DND-41 (cell line): Measurements from ENCODE around the gene KRTAP10-3.
"Not testable (repeated sequence)": the region's sequence is repeated elsewhere in the genome, so short reads cannot be mapped to it uniquely, and the experiment has no call there.

ENCODE experiments used
- ATAC-seq: fragments of 200-7000 bp; cut with Tn5 transposase; 3 replicates; pipeline ENCODE4 v1.9.1; 2021; ENCODE audit warnings: low read depth; ENCODE audit not compliant: insufficient read depth
- DNase-seq: peaks from one replicate; pipeline ENCODE4 v3.0.0-alpha.2; 2020
- H2AFZ ChIP-seq: 2 replicates; pipeline ENCODE4 v1.6.0; 2012; ENCODE audit warnings: low read depth, low read length
- H3K27ac ChIP-seq: 2 replicates; pipeline ENCODE4 v1.5.1; 2012; ENCODE audit warnings: low read length, inconsistent platforms
- H3K27me3 ChIP-seq: fragments of 200-600 bp; sonication (generic); 2 replicates; pipeline ENCODE4 v1.6.0; 2012; ENCODE audit warnings: low read length, mild to moderate bottlenecking, inconsistent platforms; ENCODE audit not compliant: insufficient read depth, poor library complexity
- H3K36me3 ChIP-seq: 2 replicates; pipeline ENCODE4 v1.5.1; 2012; ENCODE audit warnings: low read length, inconsistent platforms; ENCODE audit not compliant: insufficient read depth
- H3K4me1 ChIP-seq: 2 replicates; pipeline ENCODE4 v1.5.1; 2012; ENCODE audit warnings: mild to moderate bottlenecking, low read length; ENCODE audit not compliant: insufficient read depth
- H3K4me2 ChIP-seq: 2 replicates; pipeline ENCODE4 v1.6.0; 2012; ENCODE audit warnings: mild to moderate bottlenecking, moderate library complexity, low read length, inconsistent platforms; ENCODE audit not compliant: insufficient read depth
- H3K4me3 ChIP-seq, 2 experiments: fragments of 200-600 bp in 1 of 2; shearing (Covaris generic) in 1 of 2; 2 replicates each; pipeline ENCODE4 v1.5.1; 2012 to 2016; ENCODE audit warnings: inconsistent platforms in 2 of 2, low read length in 2 of 2, mild to moderate bottlenecking in 2 of 2, low read depth in 1 of 2, moderate library complexity in 1 of 2
- H3K79me2 ChIP-seq: 2 replicates; pipeline ENCODE4 v1.6.0; 2012; ENCODE audit warnings: low read length, inconsistent platforms; ENCODE audit not compliant: insufficient read depth
- H3K9ac ChIP-seq: 2 replicates; pipeline ENCODE4 v1.6.0; 2012; ENCODE audit warnings: low read depth, mild to moderate bottlenecking, inconsistent platforms, low read length, moderate library complexity
- H3K9me3 ChIP-seq: 2 replicates; pipeline ENCODE4 v1.5.1; 2012; ENCODE audit warnings: low read length, moderate library complexity, mild to moderate bottlenecking, inconsistent platforms; ENCODE audit not compliant: insufficient read depth, severe bottlenecking
- H4K20me1 ChIP-seq: 2 replicates; pipeline ENCODE4 v1.6.0; 2012; ENCODE audit warnings: low read length; ENCODE audit not compliant: insufficient read depth
- EZH2 ChIP-seq: IDR thresholded peaks from 3 replicates; pipeline ENCODE4 v1.6.1; 2012; ENCODE audit warnings: borderline replicate concordance, low read depth, mild to moderate bottlenecking, moderate library complexity, low read length, inconsistent platforms; ENCODE audit not compliant: severe bottlenecking
- TF ChIP-seq, protein P1 (sequence below): IDR thresholded peaks from 2 replicates; pipeline ENCODE4 v1.5.1; 2012; ENCODE audit warnings: borderline replicate concordance, low read length, moderate library complexity, mild to moderate bottlenecking; ENCODE audit not compliant: poor library complexity, severe bottlenecking; ENCODE audit errors: extremely low read depth

KRTAP10-3 gene

DNA sequence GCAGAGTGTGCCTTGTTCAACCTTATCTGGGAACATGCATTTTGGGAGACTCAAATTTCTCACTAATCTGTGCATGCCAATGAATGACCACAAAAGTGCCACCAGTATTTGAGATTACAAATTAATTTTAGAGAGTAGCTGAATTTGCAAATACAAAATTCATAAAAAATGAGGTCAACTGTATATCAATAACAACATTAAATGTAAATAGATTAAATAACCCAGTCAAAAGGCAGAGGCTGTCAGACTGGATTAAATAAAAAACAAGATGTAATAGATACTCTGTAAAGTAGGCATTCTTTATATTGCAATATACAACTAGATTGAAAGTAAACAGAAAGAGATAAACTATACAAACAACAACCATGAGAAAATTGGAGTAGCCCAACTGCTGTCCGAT lies 5.5 kb upstream of the KRTAP10-3 start:
- Histone ChIP-seq H3K27me3 (no peaks in the 10 kb centered on the region), H3K9ac (no peak overlapping the region), H3K4me1 (no peaks in the 10 kb centered on the region), H3K4me3 (no peak overlapping the region), H3K36me3 (no peaks in the 10 kb centered on the region), H3K79me2 (no peaks in the 10 kb centered on the region), H3K9me3 (no peaks in the 10 kb centered on the region), H4K20me1 (no peaks in the 10 kb centered on the region), H3K27ac (no peak overlapping the region), H2AFZ (no peak overlapping the region), H3K4me2 (no peak overlapping the region)
- ATAC-seq (no peak), DNase-seq (no peak)
- TF ChIP-seq, protein P1, sequence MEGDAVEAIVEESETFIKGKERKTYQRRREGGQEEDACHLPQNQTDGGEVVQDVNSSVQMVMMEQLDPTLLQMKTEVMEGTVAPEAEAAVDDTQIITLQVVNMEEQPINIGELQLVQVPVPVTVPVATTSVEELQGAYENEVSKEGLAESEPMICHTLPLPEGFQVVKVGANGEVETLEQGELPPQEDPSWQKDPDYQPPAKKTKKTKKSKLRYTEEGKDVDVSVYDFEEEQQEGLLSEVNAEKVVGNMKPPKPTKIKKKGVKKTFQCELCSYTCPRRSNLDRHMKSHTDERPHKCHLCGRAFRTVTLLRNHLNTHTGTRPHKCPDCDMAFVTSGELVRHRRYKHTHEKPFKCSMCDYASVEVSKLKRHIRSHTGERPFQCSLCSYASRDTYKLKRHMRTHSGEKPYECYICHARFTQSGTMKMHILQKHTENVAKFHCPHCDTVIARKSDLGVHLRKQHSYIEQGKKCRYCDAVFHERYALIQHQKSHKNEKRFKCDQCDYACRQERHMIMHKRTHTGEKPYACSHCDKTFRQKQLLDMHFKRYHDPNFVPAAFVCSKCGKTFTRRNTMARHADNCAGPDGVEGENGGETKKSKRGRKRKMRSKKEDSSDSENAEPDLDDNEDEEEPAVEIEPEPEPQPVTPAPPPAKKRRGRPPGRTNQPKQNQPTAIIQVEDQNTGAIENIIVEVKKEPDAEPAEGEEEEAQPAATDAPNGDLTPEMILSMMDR, result no peak
- TF ChIP-seq EZH2, result no peak

DNA sequence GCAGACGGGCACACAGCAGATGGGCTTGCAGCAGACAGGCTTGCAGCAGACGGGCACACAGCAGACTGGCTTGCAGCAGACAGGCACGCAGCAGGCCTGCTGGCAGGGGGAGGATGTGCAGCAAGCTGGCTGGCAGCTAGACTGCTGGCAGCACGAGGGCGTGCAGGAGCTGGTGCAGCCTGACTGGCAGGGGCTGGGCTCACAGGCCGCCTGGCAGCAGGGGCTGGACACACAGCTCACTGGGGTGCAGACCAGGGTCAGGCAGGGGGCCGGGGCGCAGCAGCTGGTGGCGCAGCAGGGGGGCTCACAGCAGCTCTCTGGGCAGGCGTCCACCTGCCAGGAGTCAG lies 293 bp downstream of the KRTAP10-3 start:
- H3K27ac ChIP-seq, H3K36me3 ChIP-seq, H3K79me2 ChIP-seq, H3K4me3 ChIP-seq, ATAC-seq, H3K4me1 ChIP-seq, H2AFZ ChIP-seq, H3K9me3 ChIP-seq, DNase-seq, H3K4me2 ChIP-seq, H3K9ac ChIP-seq, H4K20me1 ChIP-seq, H3K27me3 ChIP-seq: not testable (repeated sequence)

DNA sequence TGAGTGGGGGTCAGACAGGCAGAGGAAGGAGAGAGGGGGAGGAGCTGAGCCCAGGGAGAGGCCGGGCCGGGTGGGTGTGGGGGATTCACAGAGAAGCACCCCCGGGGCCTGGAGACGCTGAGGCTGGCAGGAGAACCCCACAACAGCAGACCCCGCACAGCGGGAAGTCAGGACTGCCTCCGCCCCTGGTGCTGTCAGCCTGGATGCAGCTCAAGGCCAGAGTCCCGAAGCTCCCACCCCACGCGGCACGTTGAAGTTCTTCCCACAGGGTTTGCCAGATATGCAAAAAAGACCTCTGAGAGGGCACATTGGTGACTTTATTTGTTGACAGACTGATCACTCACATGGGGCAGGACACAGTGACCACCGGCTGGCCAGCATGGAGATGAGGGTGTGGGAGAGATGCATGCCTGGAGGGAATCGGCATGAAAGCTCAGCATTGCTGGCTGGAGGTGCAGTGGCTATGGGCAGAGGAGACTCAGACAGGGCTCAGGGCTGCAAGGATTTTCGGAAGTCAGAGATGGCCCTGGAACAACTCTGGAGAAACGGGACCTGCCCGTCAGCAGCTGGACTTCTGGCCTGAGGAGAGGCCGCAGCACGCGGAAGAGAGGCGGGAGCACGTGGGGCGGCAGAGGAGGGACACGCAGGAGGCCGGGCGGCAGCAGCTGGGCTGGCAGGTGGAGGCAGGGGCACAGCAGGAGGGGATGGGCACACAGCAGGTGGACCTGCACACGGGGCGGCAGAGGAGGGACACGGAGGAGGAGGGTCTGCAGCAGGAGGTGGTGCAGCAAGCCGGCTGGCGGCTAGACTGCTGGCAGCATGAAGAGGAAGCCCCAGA lies 885 bp downstream of the KRTAP10-3 start:
- no peak overlapping the region for H2AFZ ChIP-seq
- H3K27me3 ChIP-seq, result no peaks in the 10 kb centered on the region
- H3K4me1 ChIP-seq, result no peaks in the 10 kb centered on the region
- H3K36me3 ChIP-seq, result no peaks in the 10 kb centered on the region
- no peak overlapping the region for H3K9ac ChIP-seq
- H3K79me2 ChIP-seq, result no peaks in the 10 kb centered on the region
- H4K20me1 ChIP-seq, result no peaks in the 10 kb centered on the region
- no peaks in the 10 kb centered on the region for H3K9me3 ChIP-seq
- no peak overlapping the region for H3K4me3 ChIP-seq
- H3K4me2 ChIP-seq, result no peak overlapping the region
- ATAC-seq (no peak), DNase-seq (no peak)
- no peak for TF ChIP-seq EZH2
- TF ChIP-seq, protein P1, result no peak
- no peak overlapping the region for H3K27ac ChIP-seq

DNA sequence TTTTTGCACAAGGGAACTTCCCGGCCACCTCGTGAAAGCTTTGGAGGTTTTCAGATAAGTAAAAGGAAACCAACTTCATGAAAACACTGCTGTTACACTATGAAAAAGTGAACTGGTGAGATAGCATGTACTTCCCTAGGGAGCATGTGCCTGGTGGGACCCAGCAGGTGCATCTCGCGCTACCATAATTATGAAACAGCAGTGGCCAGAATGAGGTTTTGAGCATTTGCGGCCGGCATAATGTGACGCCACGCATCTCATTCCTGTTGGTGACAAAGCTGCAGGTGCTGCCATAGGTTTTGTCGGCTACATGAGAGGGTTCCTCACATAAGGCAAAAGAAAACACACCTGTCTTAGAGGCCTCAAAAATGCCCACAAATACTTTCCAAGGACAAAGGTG lies 1.7 kb downstream of the KRTAP10-3 start:
- Histone ChIP-seq H3K9ac (no peak overlapping the region), H3K27me3 (no peaks in the 10 kb centered on the region), H3K9me3 (no peaks in the 10 kb centered on the region), H3K79me2 (no peaks in the 10 kb centered on the region), H3K4me3 (no peak overlapping the region), H3K27ac (no peak overlapping the region), H2AFZ (no peak overlapping the region), H3K4me2 (no peak overlapping the region), H4K20me1 (no peaks in the 10 kb centered on the region), H3K36me3 (no peaks in the 10 kb centered on the region), H3K4me1 (no peaks in the 10 kb centered on the region)
- TF ChIP-seq EZH2, result no peak
- ATAC-seq (no peak), DNase-seq (no peak)
